ENCODE results near the gene ZNF766.

GRCh38 chr19:52296773-52297600 lies 27.6 kb downstream of the ZNF766 start, which contains the start of gene ZNF480:
- peak in 1 of 2 donors; percentile 27 for TF ChIP-seq CTCF (conservative IDR thresholded peaks at IDR 0.05 in 1 of 2, IDR thresholded peaks at IDR 0.05 in 1 of 2; ENCODE audit: extremely low read depth in 1 of 2, insufficient read depth in 1 of 2, low read depth in 1 of 2, low read length in 2 of 2)
- TF ChIP-seq EZH2 (IDR thresholded peaks at IDR 0.05; ENCODE audit: borderline replicate concordance, low read length): no peak

Measured in mammary epithelial cell (primary cell).